IPS-11a (cell line): ENCODE results near the gene LDB3.

Source experiments
- H3K4me3 ChIP-seq: one replicate; pipeline ENCODE4 v1.5.1; 2013; ENCODE audit warnings: low read depth, low read length, control low read depth

Gene LDB3

DNA sequence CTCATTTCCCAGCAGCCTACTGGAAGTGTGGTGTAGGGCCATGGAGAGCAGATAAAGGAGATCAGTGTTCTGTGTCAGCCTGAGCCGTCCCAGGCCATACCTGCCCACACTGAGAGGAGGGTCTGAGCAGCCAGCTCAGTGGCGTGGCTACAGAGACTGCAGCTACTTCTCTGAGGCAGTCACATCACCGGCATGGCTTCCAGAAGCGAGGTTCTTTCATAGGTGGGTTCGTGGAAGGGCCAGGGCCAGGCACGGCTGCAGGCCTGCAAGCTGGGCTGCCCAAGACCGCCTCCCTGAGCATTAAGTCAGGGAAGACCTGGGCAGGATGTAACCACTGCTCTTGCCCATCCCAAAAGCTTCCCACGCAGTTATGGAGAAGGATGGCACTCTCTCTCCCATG is 34.9 kb downstream of the LDB3 start:
- H3K4me3 ChIP-seq = no peak overlapping the region

DNA sequence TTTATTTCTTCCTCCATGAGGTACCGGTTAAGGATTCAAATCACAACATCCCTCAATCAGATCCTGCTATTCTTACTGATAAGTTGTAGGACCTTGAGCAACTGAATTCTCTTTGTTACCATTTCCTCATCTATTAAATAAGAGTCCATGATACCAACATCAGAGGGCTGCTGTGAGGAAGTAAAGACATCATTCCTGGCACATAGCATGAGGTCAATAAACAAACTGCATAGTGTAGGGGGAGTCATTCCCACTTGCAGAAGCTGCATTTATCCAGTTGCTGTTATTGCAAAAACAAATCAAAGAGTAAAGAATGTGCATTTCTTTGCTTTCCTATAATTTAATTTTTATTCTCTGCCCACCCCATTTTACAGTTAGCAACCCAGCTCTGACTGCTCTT is 36.8 kb downstream of the LDB3 start:
- no peak overlapping the region for H3K4me3 ChIP-seq

DNA sequence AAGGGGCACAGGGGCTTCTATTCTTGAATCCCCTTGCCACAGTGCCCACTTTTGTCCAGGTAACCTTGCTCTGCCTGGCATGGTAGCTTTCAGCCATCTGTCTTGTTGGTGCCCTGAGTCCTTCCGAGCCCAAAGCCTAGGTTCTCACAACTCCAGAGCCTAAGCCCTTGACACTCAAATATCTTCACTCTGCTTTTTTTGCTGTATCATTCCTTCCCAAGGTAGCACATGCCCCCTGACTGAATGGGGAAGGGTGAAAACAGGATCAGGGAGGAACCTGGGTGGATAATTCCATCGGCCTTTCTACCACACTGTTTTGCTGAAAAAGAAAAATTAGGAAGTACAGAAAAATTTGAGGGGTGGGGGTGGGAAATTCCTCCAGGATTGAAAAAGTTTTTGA is 37.6 kb downstream of the LDB3 start:
- no peak overlapping the region for H3K4me3 ChIP-seq

DNA sequence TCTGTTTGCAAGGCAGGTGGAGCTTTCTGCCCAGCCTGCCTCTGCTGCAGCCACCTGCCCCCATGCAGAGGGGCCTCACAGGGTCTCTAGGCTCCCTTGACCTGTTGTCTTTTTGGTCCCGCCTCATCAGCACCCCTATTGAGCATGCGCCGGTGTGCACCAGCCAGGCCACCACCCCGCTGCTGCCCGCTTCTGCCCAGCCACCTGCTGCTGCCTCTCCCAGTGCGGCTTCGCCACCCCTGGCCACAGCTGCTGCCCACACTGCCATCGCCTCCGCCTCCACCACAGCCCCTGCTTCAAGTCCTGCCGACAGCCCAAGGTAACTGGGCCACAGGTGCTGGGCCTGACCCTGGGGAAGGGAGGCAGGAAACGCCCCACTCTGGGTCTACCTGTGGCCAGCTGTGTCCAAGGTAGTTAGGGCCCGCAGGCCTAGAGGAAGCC is 38.1 kb downstream of the LDB3 start:
- no peak overlapping the region for H3K4me3 ChIP-seq

DNA sequence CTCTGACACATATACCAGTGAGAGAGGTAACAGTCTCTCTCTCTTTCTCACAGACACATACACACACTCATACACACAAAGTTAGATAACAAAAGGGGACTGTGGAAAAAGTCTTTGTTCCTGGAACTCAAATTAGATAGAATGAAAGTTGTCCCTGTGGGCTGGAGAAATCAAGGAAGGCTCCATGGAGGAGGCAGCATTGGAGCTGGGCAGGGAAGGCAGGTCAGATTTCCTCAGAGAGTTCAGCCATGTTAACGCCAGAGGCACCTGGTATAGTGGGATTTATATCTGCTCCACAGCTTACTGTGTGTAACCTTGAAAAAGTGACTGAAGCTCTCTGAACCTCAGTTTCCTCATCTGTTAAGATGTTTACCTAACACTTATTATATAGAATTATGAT is 38.7 kb downstream of the LDB3 start:
- H3K4me3 ChIP-seq = no peak overlapping the region

DNA sequence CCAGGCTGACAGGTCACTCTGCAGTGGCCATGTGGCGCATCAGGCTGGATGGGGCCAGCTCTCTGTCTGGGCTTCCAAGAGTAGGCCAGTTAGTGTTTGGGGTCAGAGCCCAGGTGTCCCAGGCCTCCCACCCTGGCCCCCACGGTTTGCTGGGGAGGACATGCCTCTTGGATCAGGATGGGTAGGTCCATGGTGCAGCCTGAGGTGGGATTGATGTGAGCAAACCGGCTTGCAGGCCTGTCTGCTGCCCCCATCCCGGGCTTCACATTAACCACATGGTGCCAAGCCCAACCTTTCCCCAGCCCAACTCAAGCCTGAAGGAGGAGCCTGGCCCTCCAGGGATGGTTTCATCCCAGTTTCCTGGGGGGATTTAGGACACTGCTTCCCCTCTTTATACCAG is 39.2 kb downstream of the LDB3 start:
- H3K4me3 ChIP-seq = no peak overlapping the region

DNA sequence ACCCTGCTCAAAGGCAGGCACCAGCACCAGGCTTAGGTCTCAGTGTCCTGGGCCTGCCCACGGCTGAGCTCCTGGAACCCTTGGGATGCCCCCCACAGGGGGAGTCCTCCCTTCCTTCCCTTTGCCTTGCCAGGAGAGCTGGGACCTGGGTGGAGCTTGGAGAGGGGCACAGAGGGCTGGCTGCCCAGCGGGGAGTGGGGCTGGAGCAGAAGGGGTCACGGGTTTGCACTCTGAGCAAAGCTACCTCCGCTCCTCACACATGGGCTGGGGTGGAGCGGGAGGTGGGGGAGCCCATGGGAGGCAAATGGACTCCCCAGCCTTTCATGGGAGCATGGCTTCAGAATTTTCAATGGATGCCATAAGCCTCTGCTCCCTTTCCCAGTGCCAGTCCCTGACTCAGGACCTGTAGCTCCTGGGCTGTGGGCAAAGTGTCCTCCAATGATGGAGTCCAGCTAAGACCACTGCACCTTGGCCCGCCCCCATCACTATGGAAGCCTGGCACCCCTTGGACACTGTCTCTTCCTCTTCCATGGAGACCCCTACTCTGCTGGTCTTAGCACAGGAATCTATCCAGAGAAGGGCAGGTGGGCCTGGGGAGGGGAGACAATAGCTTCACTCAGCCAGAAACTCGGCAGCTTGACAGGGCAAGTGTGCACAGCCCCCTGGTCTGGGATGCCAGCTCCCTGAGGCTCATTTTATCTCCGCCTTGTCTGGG is 39.9 kb downstream of the LDB3 start:
- no peak overlapping the region for H3K4me3 ChIP-seq

DNA sequence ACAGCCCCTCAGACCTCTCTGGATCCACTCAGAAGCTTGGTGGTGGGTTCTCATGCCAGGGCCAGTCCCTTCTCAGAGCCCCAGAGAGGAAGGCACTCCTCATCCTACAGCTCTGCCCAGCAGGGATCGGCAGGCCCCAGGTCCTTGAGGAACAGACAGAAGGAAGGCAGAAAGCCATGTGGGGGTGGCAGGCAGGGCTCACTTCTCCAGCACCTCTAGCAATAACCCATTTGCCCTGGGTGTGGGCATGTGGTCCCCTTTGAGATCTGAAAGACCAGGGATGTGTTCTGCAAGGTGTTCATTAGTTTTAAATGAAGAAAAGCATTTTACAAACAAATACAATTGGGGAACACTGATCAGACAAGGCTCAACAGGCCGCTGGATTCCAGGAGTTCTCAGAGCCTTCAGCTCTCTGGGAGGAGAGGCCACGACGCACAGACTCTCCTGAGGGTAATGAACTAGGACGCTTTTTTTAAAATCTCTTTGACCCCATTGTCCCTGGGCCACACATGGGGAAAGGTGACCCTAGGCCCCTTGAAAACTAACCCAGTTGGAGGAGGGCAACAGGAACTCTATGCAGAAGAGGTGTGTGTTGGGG is 40.6 kb downstream of the LDB3 start:
- no peak overlapping the region for H3K4me3 ChIP-seq

DNA sequence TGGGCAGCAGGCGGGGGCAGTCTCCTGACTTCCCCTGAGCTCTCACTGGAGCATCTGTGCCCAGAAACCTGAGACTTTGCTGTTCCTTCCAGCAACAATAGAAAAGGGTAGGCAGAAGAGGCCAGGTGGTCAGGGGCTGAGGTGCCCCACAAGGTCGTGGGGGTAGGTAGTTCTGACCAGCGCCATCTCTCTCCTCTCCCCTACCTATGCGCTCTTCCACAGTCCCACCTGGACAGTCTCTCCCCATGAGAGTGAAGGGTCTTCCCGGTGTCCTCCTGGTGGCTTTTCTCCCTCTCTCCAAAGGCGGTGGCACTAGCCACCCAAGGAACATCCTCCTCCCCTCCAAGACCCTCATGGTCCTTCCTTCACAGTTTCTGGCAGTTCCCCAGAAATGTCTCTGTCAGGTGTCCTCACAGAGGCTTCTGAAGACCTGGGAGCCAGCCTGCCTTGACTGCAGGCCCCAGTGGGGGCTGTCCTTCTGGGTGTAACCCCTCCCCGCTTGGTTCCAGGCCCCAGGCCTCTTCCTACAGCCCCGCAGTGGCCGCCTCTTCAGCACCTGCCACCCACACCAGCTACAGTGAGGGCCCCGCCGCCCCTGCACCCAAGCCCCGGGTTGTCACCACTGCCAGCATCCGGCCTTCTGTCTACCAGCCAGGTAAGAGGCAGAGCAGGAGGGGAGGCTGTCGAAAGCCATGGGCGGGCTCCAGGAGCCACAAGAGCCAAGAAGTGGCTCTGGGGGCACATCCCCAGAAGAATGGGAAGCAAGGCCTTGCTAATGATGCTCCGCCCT is 41.3 kb downstream of the LDB3 start:
- H3K4me3 ChIP-seq = no peak overlapping the region

DNA sequence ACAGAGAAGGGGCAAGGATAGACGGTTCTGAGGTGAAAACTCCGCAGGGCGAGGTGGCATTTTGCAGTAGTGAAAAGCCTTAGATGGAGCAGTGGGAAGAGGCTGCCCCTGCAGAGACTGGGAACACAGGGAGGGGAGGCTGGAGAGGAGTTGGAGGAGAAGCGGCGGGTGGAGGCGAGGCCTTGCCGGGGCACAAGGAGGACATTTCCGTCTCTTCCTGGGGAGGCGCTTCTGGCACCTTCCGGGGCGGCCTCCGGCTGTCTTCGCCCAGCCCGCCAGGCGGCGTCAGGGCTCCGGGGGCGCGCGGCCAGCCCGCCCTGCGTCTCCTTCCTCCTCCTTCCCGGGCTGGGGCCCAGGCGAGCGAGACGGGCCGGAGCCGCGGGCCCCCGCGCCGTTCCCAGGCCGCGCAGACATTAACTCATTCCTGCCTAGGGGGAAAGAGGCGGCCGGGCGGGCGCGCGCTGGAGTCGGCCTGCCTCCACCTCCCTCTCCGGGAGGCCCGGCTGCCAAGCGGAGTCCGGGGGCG is 42.7 kb downstream of the LDB3 start:
- peak overlapping the region; percentile 39 for H3K4me3 ChIP-seq

DNA sequence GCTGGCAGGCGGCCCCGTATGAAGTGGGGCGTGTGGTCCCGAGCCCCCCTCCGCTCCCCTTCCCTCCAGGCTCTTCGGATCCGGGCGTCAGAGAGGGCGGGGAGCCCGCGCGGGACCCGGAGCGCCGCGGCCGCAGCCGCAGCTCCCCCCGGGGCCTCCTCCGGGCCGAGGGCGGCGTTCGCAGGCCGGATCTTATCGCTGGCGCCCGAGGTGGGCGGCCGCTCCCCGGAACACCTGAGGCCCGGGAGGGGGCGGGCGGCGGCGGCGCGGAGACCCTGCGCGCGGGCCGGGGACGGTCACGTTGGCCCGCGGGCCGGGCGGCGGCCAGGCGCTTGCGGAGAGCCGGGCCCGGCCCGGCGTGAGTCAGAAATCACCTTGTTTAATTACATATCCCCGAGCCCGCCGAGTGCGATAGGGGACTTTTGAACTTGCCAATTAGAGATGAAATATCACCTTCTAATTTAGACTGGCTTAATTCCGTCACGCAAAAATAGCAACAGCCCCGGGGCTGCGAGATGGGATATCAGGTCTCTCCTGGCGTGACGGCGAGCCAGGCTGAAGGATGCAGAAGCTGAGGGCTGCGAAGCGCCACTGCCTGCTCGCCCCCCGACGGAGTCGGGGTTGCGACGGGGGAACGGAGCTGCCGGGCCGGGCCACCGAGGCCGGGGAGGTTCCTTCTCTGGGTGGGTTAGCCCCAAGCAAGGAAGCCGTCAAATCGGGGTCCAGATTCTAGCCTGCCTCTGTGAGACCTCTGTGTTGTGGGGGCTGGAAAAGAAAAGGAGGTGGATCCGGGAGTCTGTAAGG is 43.4 kb downstream of the LDB3 start:
- H3K4me3 ChIP-seq = peak overlapping the region; percentile 41

DNA sequence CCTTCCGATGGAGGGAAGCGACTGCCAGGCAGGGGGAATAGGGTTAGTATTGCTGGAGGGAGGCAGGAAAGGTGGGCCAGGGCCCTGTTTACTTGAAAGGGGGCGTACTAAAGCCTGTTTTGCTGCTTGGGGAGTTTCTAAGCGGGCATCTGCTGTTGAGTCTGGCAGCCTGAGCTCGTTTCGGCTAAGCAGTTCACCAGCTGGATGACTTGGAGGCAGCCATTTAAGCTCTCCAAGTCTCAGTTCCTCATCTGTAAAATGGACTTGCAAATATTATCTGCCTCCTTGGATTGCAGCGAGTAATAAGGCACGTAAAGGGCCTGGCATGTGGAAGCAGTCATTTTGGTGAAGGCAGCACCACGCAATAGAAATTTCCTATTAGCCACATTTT is 44.0 kb downstream of the LDB3 start:
- H3K4me3 ChIP-seq = peak overlapping the region; percentile 41

DNA sequence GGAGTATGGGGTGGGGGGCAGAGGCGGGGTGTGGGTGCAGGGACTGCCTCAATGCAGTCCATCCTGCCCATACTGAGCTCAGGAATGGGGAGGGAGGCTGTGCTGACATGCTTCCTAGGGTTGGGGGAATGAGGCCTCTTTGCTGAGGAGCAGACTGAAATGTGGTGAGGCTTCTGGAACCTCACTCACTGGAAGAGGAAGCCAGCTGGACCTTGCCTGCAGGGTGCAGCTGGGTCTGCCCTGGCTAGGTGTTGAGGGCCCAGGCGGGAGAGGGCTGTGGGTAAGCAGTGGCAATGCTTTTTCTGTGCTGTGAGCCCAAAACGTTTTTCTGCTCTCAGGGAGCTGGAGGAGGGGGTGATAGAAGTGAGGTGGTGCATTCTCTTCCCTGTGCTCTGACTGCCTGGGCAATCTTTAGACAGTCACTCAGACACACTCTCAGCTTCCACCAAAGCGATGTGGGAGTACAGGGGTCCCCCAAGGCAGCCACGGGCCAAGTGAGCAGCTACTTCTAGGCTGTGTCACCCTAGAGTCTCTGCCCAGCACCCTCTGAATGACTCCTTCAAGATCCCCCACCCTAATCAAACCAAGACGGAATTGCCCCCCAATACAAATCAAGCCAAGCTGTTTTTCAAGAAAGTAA is 47.0 kb downstream of the LDB3 start:
- no peak overlapping the region for H3K4me3 ChIP-seq

DNA sequence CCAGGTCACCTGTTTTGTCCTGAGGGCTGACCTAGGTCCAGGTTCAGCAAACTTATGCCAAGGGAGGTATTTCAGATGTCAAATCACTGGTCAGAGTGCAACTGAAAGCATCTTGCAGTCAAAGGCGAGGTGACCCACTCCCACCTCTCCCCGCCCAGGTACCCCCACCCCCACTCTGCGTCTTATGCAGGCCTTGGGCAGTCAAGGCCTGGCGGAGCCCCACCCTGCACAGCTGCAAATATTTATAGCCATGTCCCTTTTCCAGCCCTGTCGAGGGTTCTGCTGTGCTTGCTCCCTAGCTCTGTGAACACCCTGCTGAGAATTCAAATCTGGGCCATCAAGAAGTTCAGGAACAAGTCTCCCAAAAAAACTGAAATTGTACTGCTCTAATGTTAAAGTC is 47.5 kb downstream of the LDB3 start:
- no peak overlapping the region for H3K4me3 ChIP-seq

DNA sequence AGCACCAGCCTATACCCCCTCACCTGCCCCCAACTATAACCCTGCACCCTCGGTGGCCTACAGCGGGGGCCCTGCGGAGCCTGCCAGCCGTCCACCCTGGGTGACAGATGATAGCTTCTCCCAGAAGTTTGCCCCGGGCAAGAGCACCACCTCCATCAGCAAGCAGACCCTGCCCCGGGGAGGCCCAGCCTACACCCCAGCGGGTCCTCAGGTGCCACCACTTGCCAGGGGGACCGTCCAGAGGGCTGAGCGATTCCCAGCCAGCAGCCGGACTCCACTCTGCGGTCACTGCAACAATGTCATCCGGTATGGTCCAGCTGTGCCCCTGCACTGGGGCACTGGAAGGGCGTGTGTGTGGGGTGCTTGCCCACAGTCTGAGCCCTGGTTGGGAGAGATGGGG is 48.2 kb downstream of the LDB3 start:
- no peak overlapping the region for H3K4me3 ChIP-seq

DNA sequence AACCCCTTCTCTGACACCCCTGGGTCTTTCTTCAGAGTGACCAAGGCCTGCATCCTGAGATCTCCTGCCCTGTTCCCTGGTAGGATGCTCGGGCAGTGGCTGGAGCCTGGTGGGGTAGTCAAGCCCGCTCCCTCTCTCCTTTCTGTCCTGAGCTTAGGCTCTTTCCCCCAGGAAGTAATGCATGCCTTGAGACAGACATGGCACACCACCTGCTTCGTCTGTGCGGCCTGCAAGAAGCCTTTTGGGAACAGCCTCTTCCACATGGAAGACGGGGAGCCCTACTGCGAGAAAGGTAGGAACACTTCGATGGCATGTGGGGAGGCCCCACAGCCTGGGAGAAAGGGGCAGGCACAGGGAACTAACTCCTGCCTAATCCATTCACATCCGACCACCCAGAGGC is 50.2 kb downstream of the LDB3 start:
- H3K4me3 ChIP-seq = no peak overlapping the region

DNA sequence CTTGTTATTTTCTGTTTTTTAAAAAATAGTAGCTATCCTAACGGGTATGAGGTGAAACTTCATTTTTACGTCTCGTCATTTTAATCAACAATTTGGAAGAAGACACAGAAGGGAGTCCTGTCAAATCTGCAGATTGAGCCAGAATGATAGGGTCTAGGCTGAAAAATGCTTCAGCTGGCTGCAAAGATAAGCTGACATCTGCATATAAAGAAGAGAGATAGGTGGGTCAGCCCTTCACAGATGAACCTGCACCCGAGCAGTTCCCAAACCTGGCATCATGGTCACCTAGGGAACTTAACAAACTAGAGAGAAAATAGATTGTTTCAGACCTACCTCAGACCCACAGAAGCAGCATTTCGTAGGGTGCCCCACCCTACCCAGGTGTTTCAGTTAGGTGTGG is 52.9 kb downstream of the LDB3 start:
- no peak overlapping the region for H3K4me3 ChIP-seq

DNA sequence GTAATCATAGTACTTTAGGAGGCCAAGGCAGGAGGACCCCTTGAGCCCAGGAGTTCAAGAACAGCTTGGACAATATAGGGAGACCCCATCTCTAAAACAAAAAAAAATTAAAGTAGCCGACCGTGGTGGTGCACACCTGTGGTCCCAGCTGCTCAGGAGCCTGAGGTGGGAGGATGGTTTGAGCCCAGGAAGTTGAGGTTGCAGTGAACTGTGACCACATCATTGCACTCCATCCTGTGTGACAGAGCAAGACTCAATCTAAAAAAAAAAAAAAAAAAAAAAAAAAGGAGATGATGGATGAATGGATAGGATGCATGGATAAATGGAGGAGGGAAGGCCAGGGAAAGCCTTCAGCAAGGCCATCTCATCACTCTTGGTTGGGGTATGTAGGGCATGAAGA is 54.7 kb downstream of the LDB3 start:
- no peak overlapping the region for H3K4me3 ChIP-seq

DNA sequence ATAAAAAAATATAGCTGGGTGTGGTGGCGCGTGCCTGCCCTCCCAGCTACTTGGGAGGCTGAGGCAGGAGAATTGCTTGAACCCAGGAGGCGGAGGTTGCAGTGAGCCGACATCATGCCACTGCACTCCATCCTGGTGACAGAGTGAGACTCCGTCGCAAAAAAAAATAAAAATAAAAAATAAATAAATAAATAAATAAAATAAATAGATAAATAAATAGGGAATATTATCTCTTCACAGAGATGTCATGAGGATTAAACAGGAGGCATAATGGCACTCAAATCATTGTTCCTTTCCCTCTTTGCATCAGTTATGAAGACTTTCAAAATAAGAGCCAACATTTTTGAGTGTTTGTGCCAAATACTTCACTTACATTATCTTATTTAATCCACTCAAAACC is 56.1 kb downstream of the LDB3 start:
- no peak overlapping the region for H3K4me3 ChIP-seq

DNA sequence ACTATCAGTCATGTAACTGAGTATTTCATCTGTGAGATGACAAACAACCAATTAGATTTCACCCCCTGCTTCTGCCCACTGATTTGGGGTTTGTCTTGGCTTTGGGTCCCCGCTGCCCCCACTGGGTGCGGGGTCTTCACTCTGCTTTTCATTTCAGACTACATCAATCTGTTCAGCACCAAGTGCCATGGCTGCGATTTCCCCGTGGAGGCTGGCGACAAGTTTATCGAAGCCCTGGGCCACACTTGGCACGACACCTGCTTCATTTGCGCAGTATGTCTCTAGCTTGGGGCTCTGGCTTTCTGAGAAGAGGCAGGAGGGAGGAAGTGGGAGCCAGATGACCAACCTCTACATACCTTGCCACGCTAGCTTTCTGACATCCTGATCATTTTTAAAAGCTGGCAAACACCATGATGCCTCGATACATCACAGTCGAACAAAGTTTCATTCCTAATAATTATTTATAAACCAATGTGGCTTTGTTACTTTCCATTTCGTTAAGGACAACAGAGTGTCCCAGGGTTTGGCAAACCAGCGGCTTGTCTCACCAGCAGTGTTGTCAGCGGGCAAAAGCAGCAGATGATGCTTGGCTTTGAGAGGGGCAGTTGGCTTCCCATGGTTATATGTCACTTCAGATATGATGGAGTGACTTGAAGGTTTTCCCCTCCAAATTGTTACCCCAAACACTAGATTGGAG is 57.8 kb downstream of the LDB3 start:
- no peak overlapping the region for H3K4me3 ChIP-seq
